ENCODE results near the gene TMEM54.

Gene TMEM54

GRCh38 chr1:32900371-32900955, 726 bp downstream of the TMEM54 start:
- Histone ChIP-seq H3K9ac (ENCODE audit: low read depth, low read length, poor library complexity) (peak overlapping the region; percentile 74), H3K27me3 (ENCODE audit: control insufficient read depth in 3 of 3, insufficient read depth in 3 of 3, low read depth in 1 of 3, low read length in 3 of 3) (peaks cover 10 to 73% (median 38%) of the 10 kb centered on the region in 3 experiments), H3K18ac (ENCODE audit: low read length) (peak overlapping the region; percentile 85), H4K91ac (ENCODE audit: low read depth, low read length, poor library complexity) (no peak overlapping the region), H3K79me1 (ENCODE audit: low read depth, low read length) (peaks cover 4% of the 10 kb centered on the region), H3K4me2 (ENCODE audit: insufficient read depth, low read length, poor library complexity, severe bottlenecking) (peak overlapping the region; percentile 95), H2AK5ac (ENCODE audit: low read depth, low read length) (peak overlapping the region; percentile 85), H2BK12ac (ENCODE audit: low read length) (no peak overlapping the region), H2BK15ac (ENCODE audit: low read length) (peak overlapping the region; percentile 14), H3K9me3 (replicated peaks in 1 of 2; ENCODE audit: control insufficient read depth in 2 of 2, insufficient read depth in 1 of 2, low read depth in 1 of 2, low read length in 2 of 2) (peaks cover 0 to 4% of the 10 kb centered on the region in 2 donors), H3K4me1 (ENCODE audit: control insufficient read depth in 2 of 2, insufficient read depth in 1 of 2, low read depth in 1 of 2, low read length in 2 of 2) (peaks cover 0 to 6% of the 10 kb centered on the region in 2 donors), H3K23ac (ENCODE audit: low read depth, low read length, poor library complexity) (peak overlapping the region; percentile 77), H3K4me3 (ENCODE audit: low read length in 2 of 2) (peak overlapping the region; percentile 44 to 80), H2BK5ac (ENCODE audit: low read length) (peak overlapping the region; percentile 84), H2AFZ (ENCODE audit: low read length) (peak overlapping the region; percentile 93), H3K27ac (replicated peaks; ENCODE audit: low read length) (no peak overlapping the region), H2BK120ac (ENCODE audit: low read depth, low read length) (no peak overlapping the region), H4K8ac (ENCODE audit: low read depth, low read length) (no peak overlapping the region), H3K36me3 (replicated peaks in 1 of 2; ENCODE audit: control insufficient read depth in 2 of 2, insufficient read depth in 2 of 2, low read length in 2 of 2) (no peaks in the 10 kb centered on the region), H3K14ac (ENCODE audit: low read length) (no peak overlapping the region), H3K4ac (ENCODE audit: low read length) (no peak overlapping the region)
- DNase-seq (ENCODE audit: low spot score), result no peak
- WGBS, 2 donors (ENCODE audit: extremely low coverage in 2 of 2, insufficient read length in 2 of 2, insufficient replicate concordance in 1 of 2), result no CpG with 5 or more reads among the region's 22 CpGs

- Histone ChIP-seq H3K4ac (ENCODE audit: low read length) (no peak overlapping the region), H3K9me3 (replicated peaks in 1 of 2; ENCODE audit: control insufficient read depth in 2 of 2, insufficient read depth in 1 of 2, low read depth in 1 of 2, low read length in 2 of 2) (peaks cover 0 to 4% of the 10 kb centered on the region in 2 donors), H3K18ac (ENCODE audit: low read length) (peak overlapping the region; percentile 33), H4K8ac (ENCODE audit: low read depth, low read length) (no peak overlapping the region), H2AFZ (ENCODE audit: low read length) (no peak overlapping the region), H2BK120ac (ENCODE audit: low read depth, low read length) (no peak overlapping the region), H3K14ac (ENCODE audit: low read length) (no peak overlapping the region), H3K4me2 (ENCODE audit: insufficient read depth, low read length, poor library complexity, severe bottlenecking) (no peak overlapping the region), H3K36me3 (replicated peaks in 1 of 2; ENCODE audit: control insufficient read depth in 2 of 2, insufficient read depth in 2 of 2, low read length in 2 of 2) (no peaks in the 10 kb centered on the region), H2BK15ac (ENCODE audit: low read length) (peak overlapping the region; percentile 70), H3K23ac (ENCODE audit: low read depth, low read length, poor library complexity) (peak overlapping the region; percentile 75), H3K4me1 (ENCODE audit: control insufficient read depth in 2 of 2, insufficient read depth in 1 of 2, low read depth in 1 of 2, low read length in 2 of 2) (peaks cover 2 to 9% of the 10 kb centered on the region in 2 donors), H2BK5ac (ENCODE audit: low read length) (no peak overlapping the region), H2BK12ac (ENCODE audit: low read length) (no peak overlapping the region), H3K27me3 (ENCODE audit: control insufficient read depth in 3 of 3, insufficient read depth in 3 of 3, low read depth in 1 of 3, low read length in 3 of 3) (peaks cover 10 to 80% (median 38%) of the 10 kb centered on the region in 3 experiments), H3K9ac (ENCODE audit: low read depth, low read length, poor library complexity) (no peak overlapping the region), H2AK5ac (ENCODE audit: low read depth, low read length) (peak overlapping the region; percentile 87), H3K79me1 (ENCODE audit: low read depth, low read length) (peaks cover 5% of the 10 kb centered on the region), H4K91ac (ENCODE audit: low read depth, low read length, poor library complexity) (peak overlapping the region; percentile 59), H3K27ac (replicated peaks; ENCODE audit: low read length) (no peak overlapping the region), H3K4me3 (ENCODE audit: low read length in 2 of 2) (no peak overlapping the region)
- no CpG with 5 or more reads among the region's 7 CpGs for WGBS, 2 donors (ENCODE audit: extremely low coverage in 2 of 2, insufficient read length in 2 of 2, insufficient replicate concordance in 1 of 2)
- no peak for DNase-seq (ENCODE audit: low spot score)
Observed at GRCh38 chr1:32899586-32900296, 1.4 kb downstream of the TMEM54 start.

- Histone ChIP-seq H3K14ac (ENCODE audit: low read length) (no peak overlapping the region), H2BK15ac (ENCODE audit: low read length) (no peak overlapping the region), H3K18ac (ENCODE audit: low read length) (peak overlapping the region; percentile 49), H3K27me3 (ENCODE audit: control insufficient read depth in 3 of 3, insufficient read depth in 3 of 3, low read depth in 1 of 3, low read length in 3 of 3) (peaks cover 10 to 83% (median 38%) of the 10 kb centered on the region in 3 experiments), H3K4me1 (ENCODE audit: control insufficient read depth in 2 of 2, insufficient read depth in 1 of 2, low read depth in 1 of 2, low read length in 2 of 2) (peaks cover 6 to 12% of the 10 kb centered on the region in 2 donors), H3K79me1 (ENCODE audit: low read depth, low read length) (peaks cover 5% of the 10 kb centered on the region), H3K9me3 (replicated peaks in 1 of 2; ENCODE audit: control insufficient read depth in 2 of 2, insufficient read depth in 1 of 2, low read depth in 1 of 2, low read length in 2 of 2) (peaks cover 0 to 4% of the 10 kb centered on the region in 2 donors), H3K9ac (ENCODE audit: low read depth, low read length, poor library complexity) (no peak overlapping the region), H2BK5ac (ENCODE audit: low read length) (no peak overlapping the region), H3K23ac (ENCODE audit: low read depth, low read length, poor library complexity) (peak overlapping the region; percentile 83), H2AK5ac (ENCODE audit: low read depth, low read length) (peak overlapping the region; percentile 51), H2BK120ac (ENCODE audit: low read depth, low read length) (no peak overlapping the region), H2AFZ (ENCODE audit: low read length) (no peak overlapping the region), H3K4ac (ENCODE audit: low read length) (no peak overlapping the region), H3K4me2 (ENCODE audit: insufficient read depth, low read length, poor library complexity, severe bottlenecking) (no peak overlapping the region), H3K36me3 (replicated peaks in 1 of 2; ENCODE audit: control insufficient read depth in 2 of 2, insufficient read depth in 2 of 2, low read length in 2 of 2) (no peaks in the 10 kb centered on the region), H3K4me3 (ENCODE audit: low read length in 2 of 2) (no peak overlapping the region), H2BK12ac (ENCODE audit: low read length) (no peak overlapping the region), H3K27ac (replicated peaks; ENCODE audit: low read length) (no peak overlapping the region), H4K91ac (ENCODE audit: low read depth, low read length, poor library complexity) (no peak overlapping the region), H4K8ac (ENCODE audit: low read depth, low read length) (no peak overlapping the region)
- no peak for DNase-seq (ENCODE audit: low spot score)
- no CpG with 5 or more reads among the region's 3 CpGs for WGBS, 2 donors (ENCODE audit: extremely low coverage in 2 of 2, insufficient read length in 2 of 2, insufficient replicate concordance in 1 of 2)
Observed at GRCh38 chr1:32898958-32899357, 2.2 kb downstream of the TMEM54 start.

GRCh38 chr1:32898056-32898455, 3.1 kb downstream of the TMEM54 start:
- Histone ChIP-seq H3K36me3 (replicated peaks in 1 of 2; ENCODE audit: control insufficient read depth in 2 of 2, insufficient read depth in 2 of 2, low read length in 2 of 2) (no peaks in the 10 kb centered on the region), H3K18ac (ENCODE audit: low read length) (peak overlapping the region; percentile 58), H3K4me1 (ENCODE audit: control insufficient read depth in 2 of 2, insufficient read depth in 1 of 2, low read depth in 1 of 2, low read length in 2 of 2) (peaks cover 11 to 12% of the 10 kb centered on the region in 2 donors), H3K9ac (ENCODE audit: low read depth, low read length, poor library complexity) (no peak overlapping the region), H2BK5ac (ENCODE audit: low read length) (no peak overlapping the region), H3K4me2 (ENCODE audit: insufficient read depth, low read length, poor library complexity, severe bottlenecking) (no peak overlapping the region), H4K91ac (ENCODE audit: low read depth, low read length, poor library complexity) (no peak overlapping the region), H2BK120ac (ENCODE audit: low read depth, low read length) (no peak overlapping the region), H3K4me3 (ENCODE audit: low read length in 2 of 2) (no peak overlapping the region), H2BK12ac (ENCODE audit: low read length) (no peak overlapping the region), H3K23ac (ENCODE audit: low read depth, low read length, poor library complexity) (peak overlapping the region; percentile 94), H3K9me3 (replicated peaks in 1 of 2; ENCODE audit: control insufficient read depth in 2 of 2, insufficient read depth in 1 of 2, low read depth in 1 of 2, low read length in 2 of 2) (peaks cover 0 to 4% of the 10 kb centered on the region in 2 donors), H3K27me3 (ENCODE audit: control insufficient read depth in 3 of 3, insufficient read depth in 3 of 3, low read depth in 1 of 3, low read length in 3 of 3) (peaks cover 10 to 80% (median 38%) of the 10 kb centered on the region in 3 experiments), H4K8ac (ENCODE audit: low read depth, low read length) (no peak overlapping the region), H2AK5ac (ENCODE audit: low read depth, low read length) (no peak overlapping the region), H2BK15ac (ENCODE audit: low read length) (no peak overlapping the region), H3K79me1 (ENCODE audit: low read depth, low read length) (peaks cover 5% of the 10 kb centered on the region), H2AFZ (ENCODE audit: low read length) (no peak overlapping the region), H3K4ac (ENCODE audit: low read length) (no peak overlapping the region), H3K14ac (ENCODE audit: low read length) (no peak overlapping the region), H3K27ac (replicated peaks; ENCODE audit: low read length) (no peak overlapping the region)
- DNase-seq (ENCODE audit: low spot score), result no peak
- WGBS, 2 donors (ENCODE audit: extremely low coverage in 2 of 2, insufficient read length in 2 of 2, insufficient replicate concordance in 1 of 2), result no CpG with 5 or more reads among the region's 9 CpGs
